Measurements from ENCODE around the gene DBT.

Gene DBT

DNA sequence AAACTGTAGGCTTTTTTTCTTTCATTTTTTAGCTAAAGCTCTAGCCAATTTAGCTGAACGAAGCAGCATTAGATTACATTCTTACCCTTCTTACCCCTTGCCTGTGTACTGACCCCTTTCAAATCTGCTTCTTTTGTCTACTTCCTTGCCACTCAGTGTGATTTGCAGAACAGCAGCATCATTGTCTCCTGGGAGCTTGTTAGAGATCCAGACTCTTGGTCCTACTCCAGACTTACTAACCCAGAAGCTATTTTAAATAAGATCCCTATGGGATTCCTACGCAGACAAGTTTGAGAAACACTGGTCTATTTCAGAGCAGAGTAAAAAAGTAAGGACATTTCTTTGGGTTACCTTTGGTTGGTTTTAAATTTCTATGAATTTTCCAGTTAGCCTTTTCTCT, 85.4 kb downstream of the DBT start:
- no peaks in the 10 kb centered on the region for H3K36me3 ChIP-seq (ENCODE audit: insufficient read depth, low read length)
- no peaks in the 10 kb centered on the region for H3K27me3 ChIP-seq (ENCODE audit: insufficient read depth, low read length)
- no peak overlapping the region for H3K4me3 ChIP-seq (ENCODE audit: low read length)
- H3K4me1 ChIP-seq (ENCODE audit: insufficient read depth, low read length), result peaks cover 7% of the 10 kb centered on the region
- no peaks in the 10 kb centered on the region for H3K9me3 ChIP-seq (ENCODE audit: low read length)
- no peak overlapping the region for H2AFZ ChIP-seq (ENCODE audit: low read depth, low read length)

- Histone ChIP-seq H3K9me3 (ENCODE audit: low read length) (no peaks in the 10 kb centered on the region), H3K27me3 (ENCODE audit: insufficient read depth, low read length) (no peaks in the 10 kb centered on the region), H2AFZ (ENCODE audit: low read depth, low read length) (no peak overlapping the region), H3K4me3 (ENCODE audit: low read length) (no peak overlapping the region), H3K4me1 (ENCODE audit: insufficient read depth, low read length) (peaks cover 7% of the 10 kb centered on the region), H3K36me3 (ENCODE audit: insufficient read depth, low read length) (no peaks in the 10 kb centered on the region)
Observed at GRCh38 chr1:100162881-100163280, 86.8 kb downstream of the DBT start.

GRCh38 chr1:100152271-100152670, 97.4 kb downstream of the DBT start:
- H2AFZ ChIP-seq (ENCODE audit: low read depth, low read length), result no peak overlapping the region
- H3K9me3 ChIP-seq (ENCODE audit: low read length), result no peaks in the 10 kb centered on the region
- peaks cover 23% of the 10 kb centered on the region for H3K36me3 ChIP-seq (ENCODE audit: insufficient read depth, low read length)
- no peaks in the 10 kb centered on the region for H3K27me3 ChIP-seq (ENCODE audit: insufficient read depth, low read length)
- H3K4me1 ChIP-seq (ENCODE audit: insufficient read depth, low read length), result no peaks in the 10 kb centered on the region
- no peak overlapping the region for H3K4me3 ChIP-seq (ENCODE audit: low read length)

- Histone ChIP-seq H3K27me3 (ENCODE audit: insufficient read depth, low read length) (no peaks in the 10 kb centered on the region), H3K4me3 (ENCODE audit: low read length) (no peak overlapping the region), H2AFZ (ENCODE audit: low read depth, low read length) (no peak overlapping the region), H3K4me1 (ENCODE audit: insufficient read depth, low read length) (no peaks in the 10 kb centered on the region), H3K36me3 (ENCODE audit: insufficient read depth, low read length) (peaks cover 27% of the 10 kb centered on the region), H3K9me3 (ENCODE audit: low read length) (no peaks in the 10 kb centered on the region)
Observed at GRCh38 chr1:100151679-100152078, 98.0 kb downstream of the DBT start.

GRCh38 chr1:100147875-100148274, 101.8 kb downstream of the DBT start:
- Histone ChIP-seq H3K4me3 (ENCODE audit: low read length) (no peak overlapping the region), H3K4me1 (ENCODE audit: insufficient read depth, low read length) (no peaks in the 10 kb centered on the region), H3K36me3 (ENCODE audit: insufficient read depth, low read length) (peaks cover 58% of the 10 kb centered on the region), H3K9me3 (ENCODE audit: low read length) (no peaks in the 10 kb centered on the region), H2AFZ (ENCODE audit: low read depth, low read length) (no peak overlapping the region), H3K27me3 (ENCODE audit: insufficient read depth, low read length) (no peaks in the 10 kb centered on the region)

GRCh38 chr1:100146958-100147357, 102.7 kb downstream of the DBT start:
- no peaks in the 10 kb centered on the region for H3K4me1 ChIP-seq (ENCODE audit: insufficient read depth, low read length)

DNA sequence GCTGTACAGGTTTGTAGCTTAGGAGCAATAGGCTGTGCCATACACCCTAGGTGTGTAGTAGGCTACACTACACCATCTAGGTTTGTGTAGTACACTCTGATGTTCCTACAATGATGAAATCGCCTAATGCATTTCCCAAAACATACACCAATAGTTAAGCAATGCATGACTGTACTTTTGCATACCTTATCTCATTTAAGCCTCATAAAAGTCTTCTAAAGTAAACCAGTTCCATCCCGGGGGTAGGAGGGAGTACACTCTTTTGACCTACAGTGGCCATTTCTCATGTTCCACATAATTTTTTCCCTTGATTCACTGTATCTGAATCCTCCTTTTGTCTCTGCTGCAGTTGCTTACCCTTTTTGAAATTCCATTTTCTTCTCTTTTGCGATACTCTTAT, 104.5 kb downstream of the DBT start:
- Histone ChIP-seq H3K4me3 (ENCODE audit: low read length) (no peak overlapping the region), H3K36me3 (ENCODE audit: insufficient read depth, low read length) (peaks cover 79% of the 10 kb centered on the region), H3K4me1 (ENCODE audit: insufficient read depth, low read length) (no peaks in the 10 kb centered on the region), H3K27me3 (ENCODE audit: insufficient read depth, low read length) (no peaks in the 10 kb centered on the region), H2AFZ (ENCODE audit: low read depth, low read length) (no peak overlapping the region), H3K9me3 (ENCODE audit: low read length) (no peaks in the 10 kb centered on the region)

More at GRCh38 chr1:100146958-100147357, 102.7 kb downstream of the DBT start:
- H3K9me3 ChIP-seq (ENCODE audit: low read length), result no peaks in the 10 kb centered on the region
- H3K27me3 ChIP-seq (ENCODE audit: insufficient read depth, low read length), result no peaks in the 10 kb centered on the region
- H3K36me3 ChIP-seq (ENCODE audit: insufficient read depth, low read length), result peaks cover 64% of the 10 kb centered on the region
- H2AFZ ChIP-seq (ENCODE audit: low read depth, low read length), result no peak overlapping the region
- no peak overlapping the region for H3K4me3 ChIP-seq (ENCODE audit: low read length)

- Histone ChIP-seq H3K9me3 (ENCODE audit: low read length) (no peaks in the 10 kb centered on the region), H3K36me3 (ENCODE audit: insufficient read depth, low read length) (peaks cover 86% of the 10 kb centered on the region), H2AFZ (ENCODE audit: low read depth, low read length) (no peak overlapping the region), H3K4me1 (ENCODE audit: insufficient read depth, low read length) (no peaks in the 10 kb centered on the region), H3K4me3 (ENCODE audit: low read length) (no peak overlapping the region), H3K27me3 (ENCODE audit: insufficient read depth, low read length) (no peaks in the 10 kb centered on the region)
Observed at GRCh38 chr1:100142343-100142742, 107.3 kb downstream of the DBT start.

DNA sequence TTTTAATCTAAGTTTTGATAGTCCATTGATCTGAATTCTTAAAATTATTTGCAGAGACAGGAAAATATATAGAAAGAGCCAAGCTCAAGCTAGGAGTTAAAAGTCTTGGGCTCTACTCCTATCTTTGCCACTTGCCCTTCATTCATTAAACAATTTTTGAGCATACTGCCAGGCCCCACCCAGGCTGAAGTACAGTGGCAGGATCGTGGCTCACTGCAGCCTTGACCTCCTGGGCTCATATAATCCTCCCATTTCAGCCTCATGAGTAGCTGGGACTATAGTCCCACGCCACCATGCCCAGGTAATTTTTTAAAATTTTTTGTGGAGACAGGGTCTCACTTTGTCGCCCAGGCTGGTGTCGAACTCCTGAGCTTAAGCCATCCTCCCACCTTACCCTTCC, 108.4 kb downstream of the DBT start:
- Histone ChIP-seq H3K27me3 (ENCODE audit: insufficient read depth, low read length) (no peaks in the 10 kb centered on the region), H3K4me1 (ENCODE audit: insufficient read depth, low read length) (no peaks in the 10 kb centered on the region), H3K9me3 (ENCODE audit: low read length) (no peaks in the 10 kb centered on the region), H3K36me3 (ENCODE audit: insufficient read depth, low read length) (peaks cover 88% of the 10 kb centered on the region), H2AFZ (ENCODE audit: low read depth, low read length) (no peak overlapping the region), H3K4me3 (ENCODE audit: low read length) (no peak overlapping the region)

DNA sequence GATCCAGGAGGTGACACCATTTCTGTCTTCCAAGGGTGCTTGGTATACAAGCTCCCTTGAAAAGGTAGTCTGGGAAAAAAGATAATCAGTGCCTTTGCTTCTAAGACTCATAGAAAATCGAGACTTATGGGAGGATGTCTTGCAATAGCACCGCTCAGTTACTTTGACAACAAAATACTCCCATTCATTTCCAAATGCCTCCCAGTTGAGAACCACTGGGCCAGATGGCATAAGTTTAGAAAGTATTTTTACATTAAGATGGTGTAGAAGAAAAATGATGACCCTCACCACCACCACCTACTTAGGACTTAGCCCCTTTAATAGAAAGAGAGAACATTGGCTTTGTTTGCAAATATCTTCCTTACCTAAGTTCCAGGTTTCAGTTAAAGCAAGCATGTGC, 112.0 kb downstream of the DBT start:
- Histone ChIP-seq H3K4me1 (ENCODE audit: insufficient read depth, low read length) (peaks cover 6% of the 10 kb centered on the region), H3K9me3 (ENCODE audit: low read length) (no peaks in the 10 kb centered on the region), H3K27me3 (ENCODE audit: insufficient read depth, low read length) (no peaks in the 10 kb centered on the region), H2AFZ (ENCODE audit: low read depth, low read length) (no peak overlapping the region), H3K36me3 (ENCODE audit: insufficient read depth, low read length) (peaks cover 56% of the 10 kb centered on the region), H3K4me3 (ENCODE audit: low read length) (no peak overlapping the region)
